ENCODE data around the gene CYP4V2. TPM values are rescaled to one million over a fixed set of nuclear protein-coding genes. Genes with fewer than 3 reads are reported as not detected.

The CYP4V2 gene
- total RNA-seq, 1 donor from 2014 or later, result 4.5 TPM

GRCh38 chr4:186189656-186190055, 1.7 kb upstream of the CYP4V2 start:
- Mint-ChIP-seq H3K4me3 (peak overlapping the region; percentile 85), H3K27ac (peak overlapping the region; percentile 56), H3K27me3 (ENCODE audit: low read depth) (peaks cover 9% of the 10 kb centered on the region), H3K36me3 (peaks cover 1% of the 10 kb centered on the region), H3K4me1 (peaks cover 25% of the 10 kb centered on the region), H3K9me3 (peaks cover 6% of the 10 kb centered on the region)
- no peak for DNase-seq (ENCODE audit: low spot score in 2 of 2, unreplicated experiment in 2 of 2)
- TF ChIP-seq CTCF (IDR thresholded peaks at IDR 0.05; ENCODE audit: unreplicated experiment), result no peak

GRCh38 chr4:186190581-186191199, 677 bp upstream of the CYP4V2 start:
- peaks cover 25% of the 10 kb centered on the region for H3K4me1 Mint-ChIP-seq
- H3K36me3 Mint-ChIP-seq, result peaks cover 4% of the 10 kb centered on the region
- peak overlapping the region; percentile 85 for H3K4me3 Mint-ChIP-seq
- no peaks in the 10 kb centered on the region for H3K9me3 Mint-ChIP-seq
- peak overlapping the region; percentile 86 for H3K27ac Mint-ChIP-seq
- peaks cover 7% of the 10 kb centered on the region for H3K27me3 Mint-ChIP-seq (ENCODE audit: low read depth)
- TF ChIP-seq CTCF (IDR thresholded peaks at IDR 0.05; ENCODE audit: unreplicated experiment), result no peak
- DNase-seq (ENCODE audit: low spot score in 2 of 2, unreplicated experiment in 2 of 2), result peak; percentile 43 to 47

GRCh38 chr4:186192066-186192612, 772 bp downstream of the CYP4V2 start:
- H3K36me3 Mint-ChIP-seq, result peaks cover 8% of the 10 kb centered on the region
- H3K27me3 Mint-ChIP-seq (ENCODE audit: low read depth), result peaks cover 7% of the 10 kb centered on the region
- no peak for TF ChIP-seq CTCF (IDR thresholded peaks at IDR 0.05; ENCODE audit: unreplicated experiment)
- peaks cover 25% of the 10 kb centered on the region for H3K4me1 Mint-ChIP-seq
- no peaks in the 10 kb centered on the region for H3K9me3 Mint-ChIP-seq
- H3K4me3 Mint-ChIP-seq, result peak overlapping the region; percentile 85
- DNase-seq (ENCODE audit: low spot score in 2 of 2, unreplicated experiment in 2 of 2), result peak in 1 of 2 experiments; percentile 50
- H3K27ac Mint-ChIP-seq, result peak overlapping the region; percentile 85

GRCh38 chr4:186193851-186194250, 2.5 kb downstream of the CYP4V2 start:
- Mint-ChIP-seq H3K36me3 (peaks cover 8% of the 10 kb centered on the region), H3K4me3 (no peak overlapping the region), H3K27me3 (ENCODE audit: low read depth) (peaks cover 7% of the 10 kb centered on the region), H3K4me1 (peaks cover 25% of the 10 kb centered on the region), H3K9me3 (no peaks in the 10 kb centered on the region), H3K27ac (no peak overlapping the region)
- DNase-seq (ENCODE audit: low spot score in 2 of 2, unreplicated experiment in 2 of 2), result no peak
- TF ChIP-seq CTCF (IDR thresholded peaks at IDR 0.05; ENCODE audit: unreplicated experiment), result no peak

GRCh38 chr4:186196063-186196462, 4.7 kb downstream of the CYP4V2 start:
- H3K36me3 Mint-ChIP-seq, result peaks cover 8% of the 10 kb centered on the region
- no peak for DNase-seq (ENCODE audit: low spot score in 2 of 2, unreplicated experiment in 2 of 2)
- no peaks in the 10 kb centered on the region for H3K9me3 Mint-ChIP-seq
- H3K27ac Mint-ChIP-seq, result no peak overlapping the region
- peaks cover 10% of the 10 kb centered on the region for H3K4me1 Mint-ChIP-seq
- no peak overlapping the region for H3K4me3 Mint-ChIP-seq
- H3K27me3 Mint-ChIP-seq (ENCODE audit: low read depth), result peaks cover 7% of the 10 kb centered on the region
- no peak for TF ChIP-seq CTCF (IDR thresholded peaks at IDR 0.05; ENCODE audit: unreplicated experiment)

All from mesothelial cell of epicardium (in vitro differentiated cells).